ENCODE results near the gene UST.

UST gene

GRCh38 chr6:149050160-149050559, 303.3 kb downstream of the UST start:
- DNase-seq (ENCODE audit: low read depth) = no peak
- H3K4me3 ChIP-seq (ENCODE audit: low read depth, low read length) = no peak overlapping the region
- TF ChIP-seq, protein P1, sequence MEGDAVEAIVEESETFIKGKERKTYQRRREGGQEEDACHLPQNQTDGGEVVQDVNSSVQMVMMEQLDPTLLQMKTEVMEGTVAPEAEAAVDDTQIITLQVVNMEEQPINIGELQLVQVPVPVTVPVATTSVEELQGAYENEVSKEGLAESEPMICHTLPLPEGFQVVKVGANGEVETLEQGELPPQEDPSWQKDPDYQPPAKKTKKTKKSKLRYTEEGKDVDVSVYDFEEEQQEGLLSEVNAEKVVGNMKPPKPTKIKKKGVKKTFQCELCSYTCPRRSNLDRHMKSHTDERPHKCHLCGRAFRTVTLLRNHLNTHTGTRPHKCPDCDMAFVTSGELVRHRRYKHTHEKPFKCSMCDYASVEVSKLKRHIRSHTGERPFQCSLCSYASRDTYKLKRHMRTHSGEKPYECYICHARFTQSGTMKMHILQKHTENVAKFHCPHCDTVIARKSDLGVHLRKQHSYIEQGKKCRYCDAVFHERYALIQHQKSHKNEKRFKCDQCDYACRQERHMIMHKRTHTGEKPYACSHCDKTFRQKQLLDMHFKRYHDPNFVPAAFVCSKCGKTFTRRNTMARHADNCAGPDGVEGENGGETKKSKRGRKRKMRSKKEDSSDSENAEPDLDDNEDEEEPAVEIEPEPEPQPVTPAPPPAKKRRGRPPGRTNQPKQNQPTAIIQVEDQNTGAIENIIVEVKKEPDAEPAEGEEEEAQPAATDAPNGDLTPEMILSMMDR (IDR thresholded peaks at IDR 0.05; ENCODE audit: low read depth, low read length, missing control alignments) = no peak

- TF ChIP-seq, protein P1 (IDR thresholded peaks at IDR 0.05; ENCODE audit: low read depth, low read length, missing control alignments) = no peak
- H3K4me3 ChIP-seq (ENCODE audit: low read depth, low read length) = no peak overlapping the region
- peak; percentile 65 for DNase-seq (ENCODE audit: low read depth)
Observed at GRCh38 chr6:149052350-149053106, 305.7 kb downstream of the UST start.

DNA sequence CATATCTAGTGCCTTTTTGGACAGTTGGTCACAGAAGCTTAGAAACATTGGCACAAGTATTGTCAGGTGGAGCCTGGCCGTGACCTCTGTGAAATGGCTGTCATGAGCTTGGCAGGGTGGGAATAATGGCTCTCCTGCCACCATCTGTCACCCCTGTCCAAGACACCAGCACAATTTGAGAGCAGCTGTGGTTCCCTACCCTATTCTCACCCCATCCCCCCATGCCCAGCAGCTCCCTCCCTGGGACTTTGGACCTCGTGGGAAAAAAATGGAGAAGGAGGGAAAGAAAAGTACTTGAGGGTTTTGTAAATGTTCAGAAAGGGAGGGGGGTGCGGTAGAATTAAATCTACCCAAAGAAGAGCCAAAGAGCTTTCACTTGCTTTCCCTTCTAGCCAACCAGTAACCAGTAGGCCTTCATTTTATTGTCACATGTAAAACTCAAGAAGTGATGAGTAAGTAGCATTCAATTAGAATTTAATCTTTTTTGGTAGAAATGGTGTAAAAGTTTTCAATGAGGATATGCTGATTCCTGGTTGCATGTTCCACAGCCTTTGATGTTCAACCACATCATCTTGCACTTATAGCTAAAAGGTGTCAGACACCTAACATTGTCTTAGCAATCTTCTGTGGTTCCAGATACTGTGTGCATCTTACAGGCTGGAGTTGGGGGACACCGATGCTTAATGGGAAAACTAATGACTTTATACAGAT, 307.2 kb downstream of the UST start:
- no peak overlapping the region for H3K4me3 ChIP-seq (ENCODE audit: low read depth, low read length)
- no peak for DNase-seq (ENCODE audit: low read depth)
- TF ChIP-seq, protein P1 (IDR thresholded peaks at IDR 0.05; ENCODE audit: low read depth, low read length, missing control alignments) = no peak

GRCh38 chr6:149054559-149055194, 307.8 kb downstream of the UST start:
- H3K4me3 ChIP-seq (ENCODE audit: low read depth, low read length) = no peak overlapping the region
- no peak for DNase-seq (ENCODE audit: low read depth)
- TF ChIP-seq, protein P1 (IDR thresholded peaks at IDR 0.05; ENCODE audit: low read depth, low read length, missing control alignments) = no peak

DNA sequence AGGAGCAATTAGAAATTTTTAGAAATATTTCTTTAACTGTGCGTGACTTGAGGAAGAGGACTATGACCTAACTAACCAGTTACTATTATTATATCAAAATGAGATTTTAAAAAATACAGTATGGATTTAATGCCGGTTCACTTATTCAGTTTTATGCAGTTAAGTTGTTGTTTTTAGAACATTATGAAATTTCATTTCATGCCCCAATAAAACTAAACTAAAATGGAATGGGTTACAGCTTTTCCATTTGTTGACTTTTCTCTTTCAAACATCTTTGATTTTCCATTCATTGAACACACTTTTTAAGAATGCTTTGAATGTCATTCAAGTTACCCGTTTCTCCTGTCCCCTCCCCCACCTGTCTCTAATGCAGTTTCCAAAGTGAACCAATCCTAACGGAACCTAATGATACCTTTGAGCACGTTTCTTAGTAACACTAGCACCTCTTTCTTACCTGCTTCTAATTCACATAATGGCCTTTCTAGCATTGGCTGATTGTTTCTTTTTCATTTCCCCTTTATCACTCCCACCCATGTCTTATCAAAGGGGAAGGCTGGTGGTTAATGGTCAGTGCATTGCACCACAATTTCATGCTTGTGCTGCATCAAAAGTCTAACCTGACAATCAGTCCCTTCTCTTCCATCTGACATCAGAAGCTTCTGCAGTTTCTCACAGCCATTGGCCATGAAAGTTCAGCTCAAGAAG, 308.5 kb downstream of the UST start:
- TF ChIP-seq, protein P1 (IDR thresholded peaks at IDR 0.05; ENCODE audit: low read depth, low read length, missing control alignments) = no peak
- H3K4me3 ChIP-seq (ENCODE audit: low read depth, low read length) = no peak overlapping the region
- DNase-seq (ENCODE audit: low read depth) = no peak

DNA sequence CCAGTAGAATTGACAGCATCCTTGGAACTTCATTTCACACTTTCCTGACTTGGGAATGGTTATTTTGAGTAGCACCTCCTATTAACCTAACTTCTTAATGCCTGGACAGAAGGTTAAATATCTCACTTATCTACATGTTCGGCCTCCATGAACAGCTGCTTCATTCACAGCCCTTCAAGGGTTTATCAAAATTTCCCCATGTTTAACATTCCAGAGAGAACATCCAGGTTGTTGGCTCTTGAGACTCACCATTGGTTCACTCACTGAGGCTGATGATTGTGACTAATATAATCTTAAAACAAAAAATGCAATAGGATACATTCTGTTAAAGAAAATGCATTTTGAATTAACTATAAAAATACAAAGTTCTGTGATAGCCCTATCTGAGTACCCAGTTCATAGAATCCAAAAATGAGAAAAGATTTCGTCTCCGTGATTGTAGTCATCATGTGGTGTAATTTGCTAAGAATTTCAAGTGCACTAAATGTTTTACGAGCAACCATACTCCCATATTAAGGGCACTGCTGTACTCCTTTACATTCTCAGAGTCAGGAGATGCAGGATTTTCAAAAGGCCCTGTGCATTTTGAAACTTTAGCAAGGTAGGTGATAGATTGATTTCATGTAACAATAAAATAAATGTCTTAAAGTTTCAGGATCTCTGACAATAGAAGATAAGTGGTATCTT, 310.1 kb downstream of the UST start:
- DNase-seq (ENCODE audit: low read depth) = no peak
- no peak overlapping the region for H3K4me3 ChIP-seq (ENCODE audit: low read depth, low read length)
- TF ChIP-seq, protein P1 (IDR thresholded peaks at IDR 0.05; ENCODE audit: low read depth, low read length, missing control alignments) = no peak
